Measurements from ENCODE around the gene HOXA7. TPM values are rescaled to one million over a fixed set of nuclear protein-coding genes. Genes with fewer than 3 reads are reported as not detected.

Gene HOXA7
- total RNA-seq, 1 donor from 2014 or later: not detected

DNA sequence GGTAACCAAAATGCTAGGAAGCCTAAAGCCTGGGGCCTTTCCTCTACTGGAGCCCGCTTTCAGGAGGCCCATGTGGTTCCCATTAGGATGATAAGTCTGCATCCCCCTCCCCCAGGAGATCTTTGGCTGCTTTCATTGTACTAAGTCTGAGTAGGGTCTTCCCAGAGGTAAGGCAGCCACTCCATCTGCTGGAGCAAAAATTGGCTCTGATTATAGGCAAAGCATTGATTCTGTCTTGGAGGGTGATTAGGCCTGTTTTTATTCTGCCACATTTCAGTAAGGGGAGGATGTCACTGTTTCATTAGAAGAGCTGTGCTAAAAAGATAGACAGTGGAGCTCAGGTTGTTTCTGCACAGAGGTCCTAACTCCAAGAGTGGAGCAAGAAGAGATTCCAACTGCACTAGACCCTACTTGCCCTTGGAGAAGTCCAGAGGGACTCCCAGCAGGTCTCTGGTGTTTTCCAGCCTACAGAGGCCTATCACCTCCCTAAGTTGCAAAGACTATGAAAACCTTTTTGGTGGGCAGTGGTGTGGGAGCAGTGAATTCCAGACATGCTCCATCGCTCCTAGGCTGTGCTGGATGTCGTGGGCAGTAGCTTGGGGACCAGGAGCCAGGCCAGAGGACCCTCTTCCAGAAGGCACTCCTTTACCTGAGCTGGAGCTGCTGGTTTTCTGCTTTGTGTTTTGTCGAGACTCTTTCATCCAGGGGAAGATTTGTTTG, 46.8 kb downstream of the HOXA7 start:
- H3K36me3 ChIP-seq (ENCODE audit: control insufficient read depth, insufficient read depth, low read length): no peaks in the 10 kb centered on the region
- DNase-seq (ENCODE audit: low read depth) (no peak), FAIRE-seq (no peak)
- TF ChIP-seq, protein P1, sequence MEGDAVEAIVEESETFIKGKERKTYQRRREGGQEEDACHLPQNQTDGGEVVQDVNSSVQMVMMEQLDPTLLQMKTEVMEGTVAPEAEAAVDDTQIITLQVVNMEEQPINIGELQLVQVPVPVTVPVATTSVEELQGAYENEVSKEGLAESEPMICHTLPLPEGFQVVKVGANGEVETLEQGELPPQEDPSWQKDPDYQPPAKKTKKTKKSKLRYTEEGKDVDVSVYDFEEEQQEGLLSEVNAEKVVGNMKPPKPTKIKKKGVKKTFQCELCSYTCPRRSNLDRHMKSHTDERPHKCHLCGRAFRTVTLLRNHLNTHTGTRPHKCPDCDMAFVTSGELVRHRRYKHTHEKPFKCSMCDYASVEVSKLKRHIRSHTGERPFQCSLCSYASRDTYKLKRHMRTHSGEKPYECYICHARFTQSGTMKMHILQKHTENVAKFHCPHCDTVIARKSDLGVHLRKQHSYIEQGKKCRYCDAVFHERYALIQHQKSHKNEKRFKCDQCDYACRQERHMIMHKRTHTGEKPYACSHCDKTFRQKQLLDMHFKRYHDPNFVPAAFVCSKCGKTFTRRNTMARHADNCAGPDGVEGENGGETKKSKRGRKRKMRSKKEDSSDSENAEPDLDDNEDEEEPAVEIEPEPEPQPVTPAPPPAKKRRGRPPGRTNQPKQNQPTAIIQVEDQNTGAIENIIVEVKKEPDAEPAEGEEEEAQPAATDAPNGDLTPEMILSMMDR (IDR thresholded peaks at IDR 0.05; ENCODE audit: insufficient read depth, low read length, severe bottlenecking): no peak
- H3K27me3 ChIP-seq (ENCODE audit: control insufficient read depth, insufficient read depth, low read length): peaks cover 72% of the 10 kb centered on the region
- H3K4me3 ChIP-seq (ENCODE audit: low read depth, low read length): no peak overlapping the region

DNA sequence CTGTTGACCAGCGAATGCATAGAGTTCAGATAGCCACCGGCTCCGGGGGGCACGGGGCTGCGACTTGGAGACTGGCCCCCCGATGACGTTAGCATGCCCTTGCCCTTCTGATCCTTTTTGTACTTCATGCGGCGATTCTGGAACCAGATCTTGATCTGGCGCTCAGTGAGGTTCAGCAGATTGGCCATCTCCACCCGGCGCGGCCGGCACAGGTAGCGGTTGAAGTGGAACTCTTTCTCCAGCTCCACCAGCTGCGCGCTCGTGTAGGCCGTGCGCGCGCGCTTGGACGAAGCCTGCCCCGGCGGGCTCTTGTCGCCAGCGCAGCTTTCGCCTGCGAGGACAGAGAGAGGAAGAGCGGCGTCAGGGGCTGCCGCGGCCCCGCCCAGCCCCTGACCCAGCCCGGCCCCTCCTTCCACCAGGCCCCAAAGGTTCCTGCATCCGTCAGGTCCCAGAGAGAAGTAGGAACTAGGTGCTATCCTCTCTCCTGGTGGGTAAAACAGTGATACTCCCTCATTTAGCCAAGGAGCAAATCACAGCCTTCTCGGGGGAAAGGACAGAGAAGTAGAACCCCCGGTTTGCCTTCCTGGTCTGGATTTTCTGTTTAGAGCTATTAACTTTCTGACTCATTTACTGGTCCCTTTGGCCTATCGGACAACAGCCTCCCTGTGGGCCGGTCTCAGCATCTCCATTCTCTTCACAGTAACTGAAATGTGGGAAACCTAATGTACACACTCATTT, 47.9 kb downstream of the HOXA7 start:
- Histone ChIP-seq H3K4me3 (ENCODE audit: low read depth, low read length) (no peak overlapping the region), H3K27me3 (ENCODE audit: control insufficient read depth, insufficient read depth, low read length) (peaks cover 74% of the 10 kb centered on the region), H3K36me3 (ENCODE audit: control insufficient read depth, insufficient read depth, low read length) (no peaks in the 10 kb centered on the region)
- TF ChIP-seq, protein P1 (IDR thresholded peaks at IDR 0.05; ENCODE audit: insufficient read depth, low read length, severe bottlenecking): no peak
- no peak for DNase-seq (ENCODE audit: low read depth)
- FAIRE-seq: no peak

DNA sequence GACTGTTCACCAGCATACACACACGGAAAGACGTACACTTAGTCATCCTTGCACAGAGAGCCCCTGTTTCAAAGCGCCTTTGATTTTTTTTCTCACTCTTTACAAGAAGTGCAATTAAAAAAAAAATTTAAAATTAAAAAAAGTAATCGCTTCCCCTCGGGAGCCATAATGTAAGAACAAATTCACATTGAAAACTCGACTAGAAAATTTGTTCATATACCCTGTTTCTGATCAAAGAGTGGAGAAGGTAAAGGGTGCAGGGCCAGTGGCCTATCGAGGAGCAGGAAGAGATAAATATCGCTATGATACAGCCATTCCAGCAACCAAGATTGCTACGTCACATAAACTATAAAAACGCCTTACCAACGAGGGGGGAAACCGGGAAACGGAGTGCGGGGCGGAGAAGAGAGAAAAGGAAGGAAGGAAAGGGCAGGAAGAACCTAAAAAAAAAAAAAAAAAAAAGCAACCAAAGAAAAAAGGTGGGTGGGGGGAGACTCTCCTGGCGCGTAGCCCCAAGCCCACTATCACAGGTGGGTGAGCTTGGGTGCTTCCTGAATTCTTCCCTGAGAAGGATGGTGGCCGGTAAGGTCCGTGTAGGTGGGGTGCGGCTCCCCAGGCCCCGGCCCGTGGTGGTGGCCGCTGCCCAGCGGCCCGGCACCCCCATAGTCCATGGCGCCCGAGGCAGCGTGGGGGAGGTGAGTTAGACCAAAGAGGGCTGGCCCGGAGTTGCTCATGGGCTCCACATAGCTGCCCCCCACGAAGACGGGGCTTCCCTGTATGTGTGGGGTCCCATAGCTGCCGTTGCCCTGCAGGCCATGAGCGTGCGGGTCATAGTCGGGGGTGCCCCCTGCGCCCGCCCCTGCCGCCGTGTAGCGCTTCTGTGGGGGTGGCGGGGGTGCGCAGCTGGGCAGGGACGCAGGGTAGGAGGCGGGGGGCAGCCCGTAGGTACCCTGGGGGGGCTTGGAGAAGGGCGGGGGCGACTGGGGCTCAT, 48.8 kb downstream of the HOXA7 start:
- peaks cover 74% of the 10 kb centered on the region for H3K27me3 ChIP-seq (ENCODE audit: control insufficient read depth, insufficient read depth, low read length)
- TF ChIP-seq, protein P1 (IDR thresholded peaks at IDR 0.05; ENCODE audit: insufficient read depth, low read length, severe bottlenecking): no peak
- no peak overlapping the region for H3K4me3 ChIP-seq (ENCODE audit: low read depth, low read length)
- H3K36me3 ChIP-seq (ENCODE audit: control insufficient read depth, insufficient read depth, low read length): no peaks in the 10 kb centered on the region
- DNase-seq (ENCODE audit: low read depth) (no peak), FAIRE-seq (no peak)

DNA sequence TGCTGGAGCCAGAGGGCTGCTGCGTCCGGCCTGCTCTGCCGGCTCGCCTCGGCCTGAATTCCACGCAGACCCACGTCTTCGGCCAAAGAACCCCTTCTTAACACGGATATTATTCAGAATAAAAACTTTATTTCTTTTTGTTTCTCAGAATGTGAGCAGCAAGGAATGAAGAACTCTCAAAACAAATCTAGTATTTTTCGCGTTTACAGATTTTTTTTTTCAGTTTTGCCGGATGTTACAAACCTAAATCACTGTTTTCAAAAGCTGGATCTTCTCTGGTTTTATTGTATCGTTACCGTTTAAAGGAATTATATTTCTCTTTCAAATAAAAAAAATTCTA, 49.6 kb downstream of the HOXA7 start:
- Histone ChIP-seq H3K36me3 (ENCODE audit: control insufficient read depth, insufficient read depth, low read length) (no peaks in the 10 kb centered on the region), H3K27me3 (ENCODE audit: control insufficient read depth, insufficient read depth, low read length) (peaks cover 76% of the 10 kb centered on the region), H3K4me3 (ENCODE audit: low read depth, low read length) (no peak overlapping the region)
- TF ChIP-seq, protein P1 (IDR thresholded peaks at IDR 0.05; ENCODE audit: insufficient read depth, low read length, severe bottlenecking): no peak
- no peak for DNase-seq (ENCODE audit: low read depth)
- no peak for FAIRE-seq

DNA sequence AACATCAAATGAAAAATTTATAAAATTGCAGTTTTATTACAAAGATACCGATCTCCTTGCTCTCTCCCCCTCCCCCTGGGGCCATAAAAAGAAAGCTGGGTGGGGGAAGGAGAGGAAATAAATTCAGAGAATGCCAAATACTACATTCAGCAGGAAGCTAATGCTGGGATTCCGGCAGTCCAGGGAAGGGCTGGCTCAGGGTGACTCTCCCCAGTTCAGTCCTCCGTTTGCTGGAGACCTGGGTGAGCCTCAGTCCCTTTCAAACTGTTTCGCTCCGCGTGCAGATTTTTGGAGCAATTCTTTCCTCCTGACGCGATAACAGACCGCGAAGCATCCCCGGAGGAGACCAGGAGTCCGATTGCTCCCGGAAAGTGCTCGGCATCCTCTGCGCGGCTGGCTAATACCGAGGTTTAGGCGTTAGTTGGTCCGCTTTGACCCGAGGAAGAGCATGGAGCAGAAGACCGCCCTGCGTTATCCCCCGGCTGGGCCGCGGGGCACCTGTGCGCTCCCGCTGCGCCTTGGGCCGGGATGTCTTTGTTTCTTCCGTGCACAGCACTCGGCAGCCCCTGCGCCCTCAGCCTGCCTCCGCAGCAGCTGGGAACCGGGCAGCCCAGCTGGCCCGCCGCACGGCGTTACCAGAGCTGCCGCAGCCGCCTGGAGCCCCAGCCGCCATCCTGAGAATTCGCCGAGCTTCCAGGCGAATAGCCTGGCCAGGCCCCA, 50.1 kb downstream of the HOXA7 start:
- Histone ChIP-seq H3K27me3 (ENCODE audit: control insufficient read depth, insufficient read depth, low read length) (peaks cover 75% of the 10 kb centered on the region), H3K4me3 (ENCODE audit: low read depth, low read length) (no peak overlapping the region), H3K36me3 (ENCODE audit: control insufficient read depth, insufficient read depth, low read length) (no peaks in the 10 kb centered on the region)
- no peak for FAIRE-seq
- TF ChIP-seq, protein P1 (IDR thresholded peaks at IDR 0.05; ENCODE audit: insufficient read depth, low read length, severe bottlenecking): no peak
- DNase-seq (ENCODE audit: low read depth): no peak
